ENCODE data around the gene STUB1.

GRCh38 chr16:658679-659571 lies 21.3 kb upstream of the STUB1 start:
- TF ChIP-seq ZNF565 (CRISPR knock-in tag; conservative IDR thresholded peaks at IDR 0.05; ENCODE audit: low read depth) (no peak), PATZ1 (CRISPR knock-in tag; IDR thresholded peaks at IDR 0.05; ENCODE audit: borderline replicate concordance) (no peak), ZFP3 (CRISPR knock-in tag; IDR thresholded peaks at IDR 0.05) (no peak), SNAI2 (CRISPR knock-in tag; IDR thresholded peaks at IDR 0.05) (no peak), ARNTL (CRISPR knock-in tag; IDR thresholded peaks at IDR 0.05; ENCODE audit: borderline replicate concordance, low read depth) (no peak), TCF4 (CRISPR knock-in tag; IDR thresholded peaks at IDR 0.05; ENCODE audit: borderline replicate concordance) (no peak), ESRRG (CRISPR knock-in tag; IDR thresholded peaks at IDR 0.05) (no peak), RARB (CRISPR knock-in tag; IDR thresholded peaks at IDR 0.05) (no peak), ZFP30 (CRISPR knock-in tag; IDR thresholded peaks at IDR 0.05) (no peak), GLIS3 (CRISPR knock-in tag; IDR thresholded peaks at IDR 0.05) (no peak), ZNF70 (CRISPR knock-in tag; IDR thresholded peaks at IDR 0.05) (no peak), TSHZ2 (CRISPR knock-in tag; IDR thresholded peaks at IDR 0.05) (no peak), BACH2 (CRISPR knock-in tag; IDR thresholded peaks at IDR 0.05; ENCODE audit: borderline replicate concordance) (no peak)

Data from SK-N-SH treated with all-trans-retinoic acid at 6 μM for 48 hours (cell line).